Cardiac septum (tissue), 1 donor: ENCODE data around the gene SCIN. TPM values are rescaled to one million over a fixed set of nuclear protein-coding genes. Genes with fewer than 3 reads are reported as not detected.

Source experiments
- DNase-seq: peaks from one replicate; pipeline ENCODE4 v3.0.0-alpha.2; 2020; ENCODE audit warnings: low spot score
- intact Hi-C: fragments of 100-400 bp; cut with DNase I; formaldehyde crosslinking; loops from one replicate; pipeline ENCODE4 v1.14.0; 2022
- total RNA-seq: library from RNA; stranded (reverse); fragmentation: NEBNext Ultra II Directional; extraction: Animal tissue kit (Norgen Biotek cat#: 25700); gene quantifications from one replicate; pipeline ENCODE4 v1.2.1, GENCODE V29; 2021
- donor health status: DM: no; HTN: no; CAD: no.

Gene SCIN
- total RNA-seq, 1 donor from 2014 or later: not detected

DNA sequence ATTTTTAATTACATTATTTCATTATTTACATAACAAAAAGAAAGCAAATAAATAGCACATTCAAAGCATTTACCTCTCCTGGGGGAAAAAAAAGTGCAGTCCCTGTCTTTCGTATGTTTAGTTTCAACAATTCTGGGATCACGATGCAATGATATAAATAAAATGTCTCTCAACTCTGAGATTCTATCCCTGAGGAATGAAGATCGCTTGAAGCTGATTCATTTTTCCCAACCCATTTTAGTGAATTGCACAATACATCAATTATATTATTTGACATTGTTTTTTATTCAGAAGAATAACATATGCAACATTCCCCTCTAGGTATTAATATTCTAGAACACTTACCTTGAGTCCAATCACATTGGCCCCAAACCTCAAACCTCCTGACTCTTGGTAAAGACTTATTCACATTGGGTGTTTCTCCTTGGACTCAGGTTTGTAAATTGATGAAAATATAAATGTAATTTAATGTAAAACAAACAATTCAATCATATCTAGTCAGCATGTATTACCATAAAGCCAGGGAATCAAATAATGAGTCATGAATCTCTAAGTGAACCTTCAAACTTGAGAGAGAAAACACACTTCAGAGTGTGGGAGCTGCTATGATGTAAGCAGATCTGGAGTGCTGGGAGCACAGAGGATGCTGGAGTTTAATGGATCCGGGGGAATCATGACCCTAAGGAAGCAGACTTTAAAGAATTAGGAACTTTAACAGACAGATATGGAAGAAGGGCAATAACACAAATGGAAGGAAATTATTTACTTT is 5.3 kb upstream of the SCIN start:
- no peak for DNase-seq
- intact Hi-C loops: no loop called here

DNA sequence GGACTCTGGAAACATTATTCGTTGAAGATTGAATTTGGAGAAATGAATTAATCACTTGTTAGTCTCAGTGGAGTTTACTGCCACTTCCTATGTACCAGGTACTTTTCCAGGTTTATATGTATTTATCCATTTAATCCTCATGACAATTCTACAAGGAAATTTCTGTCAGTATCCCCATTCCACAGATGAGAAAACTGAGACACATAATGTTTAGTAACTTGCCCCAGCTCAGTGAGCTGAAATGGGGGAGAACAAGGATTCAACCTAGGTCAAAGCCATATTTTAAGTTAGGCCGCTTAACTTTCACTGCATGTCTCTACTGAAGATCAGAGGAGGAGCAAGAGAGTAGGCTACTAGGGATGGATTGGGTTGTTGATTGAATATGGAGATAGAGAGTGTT is 4.6 kb upstream of the SCIN start:
- DNase-seq: no peak
- intact Hi-C loops: no loop called here

DNA sequence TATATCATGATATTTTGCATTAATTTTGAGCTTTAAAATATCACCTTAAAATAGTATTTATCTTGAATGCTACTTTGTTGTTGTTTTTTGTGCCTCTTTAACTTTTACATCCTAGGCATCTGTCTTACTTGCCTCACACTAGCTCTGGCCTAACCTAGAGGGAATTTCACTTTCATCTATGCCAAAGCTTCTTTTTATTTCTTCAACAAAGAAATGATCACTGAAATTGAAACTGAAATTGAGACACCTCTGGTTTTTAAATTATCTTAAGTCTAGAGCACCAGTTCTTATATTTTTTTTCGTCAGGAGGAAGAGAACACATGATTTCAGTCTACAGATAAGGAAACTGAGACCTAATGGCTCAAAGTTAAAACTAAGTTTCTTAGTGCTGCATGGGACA is 3.5 kb upstream of the SCIN start:
- no peak for DNase-seq
- intact Hi-C loops: no loop called here

- intact Hi-C loops: no loop called here
- no peak for DNase-seq
Observed at GRCh38 chr7:12569673-12570072, 847 bp upstream of the SCIN start.

- DNase-seq: no peak
- intact Hi-C loops: no loop called here
Observed at GRCh38 chr7:12570168-12570533, 369 bp upstream of the SCIN start.

DNA sequence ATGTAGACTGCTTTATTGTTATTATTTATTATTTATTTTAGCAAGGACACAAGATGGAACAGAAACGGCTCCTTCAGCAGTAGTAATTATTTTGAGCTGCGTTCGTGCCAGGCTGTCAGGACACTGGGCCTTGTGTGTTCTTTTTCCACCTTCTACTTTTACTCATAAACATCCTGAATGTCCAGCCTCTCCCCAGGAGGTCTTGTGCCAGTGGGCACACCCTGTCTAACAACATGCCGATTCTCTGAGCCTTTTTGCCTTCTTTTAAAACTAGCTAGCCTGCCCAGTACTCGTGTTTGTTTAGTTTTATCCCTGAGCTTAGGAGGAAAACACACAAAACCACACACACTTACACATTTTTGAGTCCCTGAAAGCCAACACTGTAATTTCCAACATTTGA is 1.2 kb downstream of the SCIN start:
- DNase-seq: no peak
- intact Hi-C loops: no loop called here

GRCh38 chr7:12572941-12573575 is 2.5 kb downstream of the SCIN start:
- intact Hi-C loops: no loop called here
- DNase-seq: no peak

DNA sequence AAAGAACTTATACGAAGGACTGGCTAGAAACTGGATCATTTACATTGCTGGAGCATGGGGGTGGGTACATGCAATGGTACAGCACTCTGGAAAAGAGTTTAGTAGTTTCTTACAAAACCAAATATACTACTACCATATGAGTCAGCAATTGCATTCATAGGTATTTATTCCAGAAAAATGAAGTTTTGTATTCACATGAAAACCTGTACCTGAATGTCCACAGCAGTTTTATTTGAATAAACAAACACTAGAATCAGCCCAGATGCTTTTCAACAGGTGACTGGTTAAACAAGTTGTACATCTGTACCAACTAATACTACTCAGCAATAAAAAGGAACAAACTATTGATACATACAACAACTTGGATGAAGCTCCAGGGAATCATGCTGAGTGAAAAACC is 3.4 kb downstream of the SCIN start:
- no peak for DNase-seq
- intact Hi-C loops: no loop called here

DNA sequence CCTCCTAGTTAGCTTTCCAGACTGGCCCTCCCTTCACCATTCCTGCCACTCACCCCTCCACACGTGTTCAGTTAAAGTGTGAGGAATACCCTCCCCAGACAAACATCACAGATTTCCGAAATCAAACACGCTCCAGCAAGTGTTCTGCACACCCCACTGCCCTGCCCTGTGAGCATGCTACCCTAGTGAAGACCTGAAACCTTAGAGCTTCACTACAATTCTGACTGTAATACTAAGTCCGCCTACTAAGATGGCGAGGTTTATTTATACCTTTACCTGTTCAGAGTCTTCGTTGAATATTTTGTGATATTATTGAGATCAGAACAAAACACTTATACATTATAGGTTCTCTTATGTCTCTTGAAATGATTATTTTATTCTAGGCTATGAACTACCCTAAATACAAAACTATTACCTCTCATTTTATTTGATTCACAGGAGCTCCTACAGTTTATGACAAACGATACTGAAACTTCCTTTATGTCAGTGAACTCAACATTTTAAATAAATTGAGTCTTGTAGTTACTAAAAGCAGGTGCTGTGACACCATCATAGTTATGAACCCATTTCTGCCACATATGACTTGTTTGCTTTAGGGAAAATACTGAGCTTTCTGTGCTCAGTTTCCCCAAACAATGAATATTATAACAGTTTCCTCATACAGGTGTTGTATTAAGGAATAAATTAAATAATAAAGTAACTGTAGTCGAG is 8.6 kb downstream of the SCIN start:
- intact Hi-C loops: no loop called here
- no peak for DNase-seq

DNA sequence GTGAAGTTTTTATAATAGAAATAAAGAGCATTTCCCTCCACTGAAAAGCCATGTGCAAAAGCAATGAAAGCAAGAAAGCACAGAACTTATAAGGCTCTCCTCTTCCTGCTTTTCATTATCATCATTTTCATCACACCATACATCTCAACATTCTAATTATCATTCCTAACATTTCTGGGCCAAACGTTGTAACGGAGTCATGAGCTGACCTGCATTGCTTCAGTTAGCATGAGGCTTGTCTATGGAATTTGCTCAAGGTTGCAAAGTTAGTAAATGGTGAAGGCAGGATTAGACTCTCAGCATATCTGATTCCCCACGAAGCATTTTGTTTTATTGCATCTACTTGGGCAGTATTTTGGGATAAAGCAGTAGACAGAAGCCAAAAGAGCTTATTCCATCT is 11.4 kb downstream of the SCIN start:
- DNase-seq: no peak
- intact Hi-C loops: no loop called here

DNA sequence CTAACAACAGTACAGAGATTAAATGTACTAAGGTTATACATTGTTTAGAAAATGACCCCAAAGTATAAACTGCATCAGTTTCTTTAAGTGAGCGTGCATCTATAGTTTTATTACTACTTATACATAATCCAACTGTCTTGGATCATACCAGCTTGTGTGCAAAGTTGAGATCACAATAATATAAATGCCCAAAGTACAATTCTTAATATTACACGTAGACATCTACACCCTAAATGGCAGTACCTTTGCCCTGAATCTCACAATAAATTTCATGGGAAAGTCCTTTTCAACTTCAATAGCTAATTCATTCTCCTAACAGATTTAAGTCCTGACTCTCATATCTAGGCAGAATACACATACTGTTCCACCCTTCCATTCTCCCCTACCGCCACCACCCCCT is 11.8 kb downstream of the SCIN start:
- intact Hi-C loops: no loop called here

GRCh38 chr7:12583176-12583575 is 12.7 kb downstream of the SCIN start:
- intact Hi-C loops: no loop called here

More for the DNA sequence above, 11.8 kb downstream of the SCIN start:
- DNase-seq: no peak

DNA sequence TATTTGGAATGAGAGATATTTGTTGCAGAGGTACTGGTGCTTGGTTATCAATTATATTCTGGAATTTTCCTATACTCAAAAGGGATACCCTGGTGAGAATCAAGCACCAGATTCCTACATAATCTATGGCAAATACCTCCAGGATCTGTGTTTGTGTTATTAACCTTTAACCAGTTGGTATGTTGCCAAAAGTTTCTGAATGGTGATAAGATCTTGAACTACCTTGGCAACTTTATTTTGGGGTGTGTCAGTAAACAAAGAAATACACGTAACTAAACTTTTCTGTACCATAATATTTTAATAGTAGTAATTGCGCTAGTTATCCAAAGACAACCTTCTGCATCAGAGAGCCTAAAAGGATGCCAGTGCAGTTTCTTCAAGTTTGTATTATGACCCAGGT is 13.4 kb downstream of the SCIN start:
- no peak for DNase-seq
- intact Hi-C loops: no loop called here

More at GRCh38 chr7:12583176-12583575, 12.7 kb downstream of the SCIN start:
- no peak for DNase-seq

DNA sequence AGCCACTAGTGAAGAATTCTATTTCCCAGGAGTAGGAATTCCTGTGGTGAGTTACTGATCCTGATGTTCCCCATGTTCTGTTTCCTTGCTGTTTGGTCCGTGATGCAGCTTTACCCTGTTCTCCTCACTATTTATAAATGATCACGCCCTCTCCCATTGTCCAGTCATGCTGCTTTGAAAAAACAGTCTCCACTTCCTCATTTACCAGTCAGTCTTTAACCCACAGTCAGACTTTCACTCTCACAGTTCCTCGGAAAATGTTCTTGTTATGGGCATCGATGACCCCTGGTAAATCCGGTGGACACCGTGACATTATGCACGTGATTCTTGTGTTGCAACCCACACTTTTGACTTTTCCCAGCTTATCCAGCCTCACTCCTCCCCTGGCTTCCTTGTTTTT is 14.4 kb downstream of the SCIN start:
- no peak for DNase-seq
- intact Hi-C loops: no loop called here

- intact Hi-C loops: no loop called here
Observed at GRCh38 chr7:12586271-12586670, 15.8 kb downstream of the SCIN start.

GRCh38 chr7:12588259-12588904 is 17.9 kb downstream of the SCIN start:
- no peak for DNase-seq
- intact Hi-C loops: no loop called here

More at GRCh38 chr7:12586271-12586670, 15.8 kb downstream of the SCIN start:
- no peak for DNase-seq

GRCh38 chr7:12590559-12590958 is 20.0 kb downstream of the SCIN start:
- intact Hi-C loops: no loop called here
- no peak for DNase-seq

- intact Hi-C loops: no loop called here
- DNase-seq: no peak
Observed at GRCh38 chr7:12594122-12594897, 23.8 kb downstream of the SCIN start.

DNA sequence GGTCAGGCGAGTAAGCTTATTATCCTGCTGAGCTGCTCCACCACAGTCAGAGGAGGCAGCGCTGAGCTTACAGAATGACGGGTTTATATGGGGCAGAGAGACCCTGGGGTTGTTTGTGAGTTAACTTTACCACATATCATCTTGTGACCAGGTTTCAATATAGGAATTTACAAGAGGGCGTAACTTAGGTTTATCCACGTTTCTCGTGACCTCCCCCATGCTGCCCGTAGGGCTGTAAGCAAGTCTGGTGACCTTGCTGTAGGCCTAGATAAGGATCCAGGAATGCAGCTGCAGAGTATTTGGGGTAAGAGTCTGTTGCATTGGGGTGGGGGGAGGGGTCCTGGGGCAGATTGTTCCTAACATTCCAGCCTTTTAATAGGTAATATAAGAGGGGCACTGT is 24.6 kb downstream of the SCIN start:
- DNase-seq: no peak
- intact Hi-C loops: no loop called here
